ENCODE data around the gene CAPN1. TPM values are rescaled to one million over a fixed set of nuclear protein-coding genes. Genes with fewer than 3 reads are reported as not detected.
"Not testable (repeated sequence)": the region's sequence is repeated elsewhere in the genome, so short reads cannot be mapped to it uniquely, and the experiment has no call there.

CAPN1 gene
- total and polyA plus RNA-seq, 2 donors from 2014 or later: 92.5 to 328 TPM

GRCh38 chr11:65242389-65242788 is 60.7 kb downstream of the CAPN1 start:
- intact Hi-C loops (cut with DNase I): no loop called here
- no peak for DNase-seq
- no peak for FAIRE-seq
- no peaks in the 10 kb centered on the region for H3K27me3 ChIP-seq (ENCODE audit: control insufficient read depth, insufficient read depth, low read length)
- H3K36me3 ChIP-seq (ENCODE audit: control insufficient read depth in 2 of 3, insufficient read depth in 3 of 3, low read length in 3 of 3): no peaks in the 10 kb centered on the region
- no peak overlapping the region for H3K9ac ChIP-seq (ENCODE audit: low read length in 3 of 3)
- H3K4me1 ChIP-seq (ENCODE audit: control insufficient read depth in 2 of 3, insufficient read depth in 2 of 3, low read depth in 1 of 3, low read length in 3 of 3): peaks cover 0 to 12% (median 10%) of the 10 kb centered on the region in 3 donors
- H3K4me3 ChIP-seq (ENCODE audit: low read length in 3 of 3): no peak overlapping the region
- no peak overlapping the region for H3K27ac ChIP-seq (ENCODE audit: low read depth in 2 of 2, low read length in 2 of 2)
- no peaks in the 10 kb centered on the region for H3K9me3 ChIP-seq (ENCODE audit: control insufficient read depth in 2 of 3, insufficient read depth in 1 of 3, low read length in 3 of 3)
- TF ChIP-seq, protein P1, sequence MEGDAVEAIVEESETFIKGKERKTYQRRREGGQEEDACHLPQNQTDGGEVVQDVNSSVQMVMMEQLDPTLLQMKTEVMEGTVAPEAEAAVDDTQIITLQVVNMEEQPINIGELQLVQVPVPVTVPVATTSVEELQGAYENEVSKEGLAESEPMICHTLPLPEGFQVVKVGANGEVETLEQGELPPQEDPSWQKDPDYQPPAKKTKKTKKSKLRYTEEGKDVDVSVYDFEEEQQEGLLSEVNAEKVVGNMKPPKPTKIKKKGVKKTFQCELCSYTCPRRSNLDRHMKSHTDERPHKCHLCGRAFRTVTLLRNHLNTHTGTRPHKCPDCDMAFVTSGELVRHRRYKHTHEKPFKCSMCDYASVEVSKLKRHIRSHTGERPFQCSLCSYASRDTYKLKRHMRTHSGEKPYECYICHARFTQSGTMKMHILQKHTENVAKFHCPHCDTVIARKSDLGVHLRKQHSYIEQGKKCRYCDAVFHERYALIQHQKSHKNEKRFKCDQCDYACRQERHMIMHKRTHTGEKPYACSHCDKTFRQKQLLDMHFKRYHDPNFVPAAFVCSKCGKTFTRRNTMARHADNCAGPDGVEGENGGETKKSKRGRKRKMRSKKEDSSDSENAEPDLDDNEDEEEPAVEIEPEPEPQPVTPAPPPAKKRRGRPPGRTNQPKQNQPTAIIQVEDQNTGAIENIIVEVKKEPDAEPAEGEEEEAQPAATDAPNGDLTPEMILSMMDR (IDR thresholded peaks at IDR 0.05; ENCODE audit: borderline replicate concordance, extremely low read depth, insufficient read depth): no peak

DNA sequence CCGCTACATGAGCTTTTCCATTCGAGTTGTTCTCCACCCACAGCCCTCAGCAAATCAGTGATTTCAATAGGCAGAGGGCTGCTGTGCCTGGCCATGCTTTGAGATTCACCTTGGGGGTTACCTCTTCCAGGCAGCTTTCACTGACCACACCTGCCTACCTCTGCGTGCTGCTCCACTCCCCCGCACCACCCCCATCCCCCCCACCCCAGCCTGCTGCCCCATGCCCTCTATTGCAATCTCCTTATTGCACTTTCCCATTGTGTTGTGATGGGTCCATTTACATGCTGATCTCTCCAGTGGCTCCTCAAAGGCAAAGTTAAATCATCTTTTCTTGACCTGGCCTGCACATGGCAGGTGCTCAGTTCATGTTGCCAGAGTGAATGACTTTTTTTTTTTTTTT is 62.1 kb downstream of the CAPN1 start:
- Histone ChIP-seq H3K9me3 (ENCODE audit: control insufficient read depth in 2 of 3, insufficient read depth in 1 of 3, low read length in 3 of 3) (no peaks in the 10 kb centered on the region), H3K9ac (ENCODE audit: low read length in 3 of 3) (no peak overlapping the region), H3K36me3 (ENCODE audit: control insufficient read depth in 2 of 3, insufficient read depth in 3 of 3, low read length in 3 of 3) (no peaks in the 10 kb centered on the region), H3K4me1 (ENCODE audit: control insufficient read depth in 2 of 3, insufficient read depth in 2 of 3, low read depth in 1 of 3, low read length in 3 of 3) (peaks cover 0 to 12% (median 10%) of the 10 kb centered on the region in 3 donors), H3K4me3 (ENCODE audit: low read length in 3 of 3) (no peak overlapping the region), H3K27me3 (ENCODE audit: control insufficient read depth, insufficient read depth, low read length) (no peaks in the 10 kb centered on the region), H3K27ac (ENCODE audit: low read depth in 2 of 2, low read length in 2 of 2) (no peak overlapping the region)
- TF ChIP-seq, protein P1 (IDR thresholded peaks at IDR 0.05; ENCODE audit: borderline replicate concordance, extremely low read depth, insufficient read depth): no peak
- intact Hi-C loops (cut with DNase I): no loop called here
- FAIRE-seq: no peak
- DNase-seq: no peak

GRCh38 chr11:65245046-65245445 is 63.3 kb downstream of the CAPN1 start:
- H3K36me3 ChIP-seq (ENCODE audit: control insufficient read depth in 2 of 3, insufficient read depth in 3 of 3, low read length in 3 of 3); H3K27ac ChIP-seq (ENCODE audit: low read depth in 2 of 2, low read length in 2 of 2); intact Hi-C loops (cut with DNase I); H3K27me3 ChIP-seq (ENCODE audit: control insufficient read depth, insufficient read depth, low read length); FAIRE-seq; H3K9me3 ChIP-seq (ENCODE audit: control insufficient read depth in 2 of 3, insufficient read depth in 1 of 3, low read length in 3 of 3); H3K9ac ChIP-seq (ENCODE audit: low read length in 3 of 3); H3K4me3 ChIP-seq (ENCODE audit: low read length in 3 of 3): not testable (repeated sequence)
- peak in 2 of 5 donors; percentile 58 to 66 for DNase-seq
- H3K4me1 ChIP-seq (ENCODE audit: control insufficient read depth in 2 of 3, insufficient read depth in 2 of 3, low read depth in 1 of 3, low read length in 3 of 3): peaks cover 0 to 12% (median 10%) of the 10 kb centered on the region in 3 donors

GRCh38 chr11:65246506-65246905 is 64.8 kb downstream of the CAPN1 start:
- Histone ChIP-seq H3K4me3 (ENCODE audit: low read length in 3 of 3) (no peak overlapping the region), H3K4me1 (ENCODE audit: control insufficient read depth in 2 of 3, insufficient read depth in 2 of 3, low read depth in 1 of 3, low read length in 3 of 3) (peaks cover 0 to 12% (median 10%) of the 10 kb centered on the region in 3 donors), H3K27me3 (ENCODE audit: control insufficient read depth, insufficient read depth, low read length) (no peaks in the 10 kb centered on the region), H3K36me3 (ENCODE audit: control insufficient read depth in 2 of 3, insufficient read depth in 3 of 3, low read length in 3 of 3) (no peaks in the 10 kb centered on the region), H3K9ac (ENCODE audit: low read length in 3 of 3) (no peak overlapping the region), H3K27ac (ENCODE audit: low read depth in 2 of 2, low read length in 2 of 2) (peak overlapping the region; percentile 64 to 75), H3K9me3 (ENCODE audit: control insufficient read depth in 2 of 3, insufficient read depth in 1 of 3, low read length in 3 of 3) (no peaks in the 10 kb centered on the region)
- FAIRE-seq (no peak), DNase-seq (peak in 3 of 5 donors; percentile 50 to 64 (median 62))
- intact Hi-C loops (cut with DNase I): no loop called here
- TF ChIP-seq, protein P1 (IDR thresholded peaks at IDR 0.05; ENCODE audit: borderline replicate concordance, extremely low read depth, insufficient read depth): no peak

- peaks cover 0 to 12% (median 10%) of the 10 kb centered on the region in 3 donors for H3K4me1 ChIP-seq (ENCODE audit: control insufficient read depth in 2 of 3, insufficient read depth in 2 of 3, low read depth in 1 of 3, low read length in 3 of 3)
- H3K4me3 ChIP-seq (ENCODE audit: low read length in 3 of 3); H3K9ac ChIP-seq (ENCODE audit: low read length in 3 of 3); H3K36me3 ChIP-seq (ENCODE audit: control insufficient read depth in 2 of 3, insufficient read depth in 3 of 3, low read length in 3 of 3); FAIRE-seq; H3K27me3 ChIP-seq (ENCODE audit: control insufficient read depth, insufficient read depth, low read length); H3K27ac ChIP-seq (ENCODE audit: low read depth in 2 of 2, low read length in 2 of 2); H3K9me3 ChIP-seq (ENCODE audit: control insufficient read depth in 2 of 3, insufficient read depth in 1 of 3, low read length in 3 of 3); intact Hi-C loops (cut with DNase I); DNase-seq: not testable (repeated sequence)
Measured at GRCh38 chr11:65248184-65248710, 66.5 kb downstream of the CAPN1 start.

Data from kidney (tissue), 14 donors.